Skeletal muscle satellite cell (primary cell): ENCODE results near the gene URGCP.

Source experiments
- H3K27me3 ChIP-seq: 2 replicates; pipeline ENCODE4 v1.7.0; 2013; ENCODE audit warnings: low read length; ENCODE audit not compliant: control insufficient read depth, insufficient read depth
- H3K36me3 ChIP-seq: 2 replicates; pipeline ENCODE4 v1.7.0; 2013; ENCODE audit warnings: mild to moderate bottlenecking, control low read depth, low read length; ENCODE audit not compliant: insufficient read depth
- H3K4me1 ChIP-seq: 2 replicates; pipeline ENCODE4 v1.7.0; 2013; ENCODE audit warnings: low read length; ENCODE audit not compliant: control insufficient read depth, insufficient read depth
- H3K4me2 ChIP-seq: 2 replicates; pipeline ENCODE4 v1.7.0; 2013; ENCODE audit warnings: mild to moderate bottlenecking, low read length
- H3K4me3 ChIP-seq: 2 replicates; pipeline ENCODE4 v1.7.0; 2013; ENCODE audit warnings: low read length
- H3K9ac ChIP-seq: 2 replicates; pipeline ENCODE4 v1.7.0; 2013; ENCODE audit warnings: mild to moderate bottlenecking, low read depth, low read length, moderate library complexity
- H3K9me3 ChIP-seq: replicated peaks from 2 replicates; pipeline ENCODE4 v1.7.0; 2013; ENCODE audit warnings: mild to moderate bottlenecking, control low read depth, low read length

URGCP gene

GRCh38 chr7:43869867-43870240 lies 36.5 kb downstream of the URGCP start:
- Histone ChIP-seq H3K4me1 (peaks cover 46% of the 10 kb centered on the region), H3K4me2 (peak overlapping the region; percentile 98), H3K27me3 (no peaks in the 10 kb centered on the region), H3K4me3 (peak overlapping the region; percentile 93), H3K9ac (peak overlapping the region; percentile 98), H3K36me3 (peaks cover 27% of the 10 kb centered on the region), H3K9me3 (no peaks in the 10 kb centered on the region)

- peak within 1 kb of the TSS; percentile 98 for H3K9ac ChIP-seq
These were observed 37.2 kb downstream of the URGCP start, which contains the start of gene MRPS24 for GRCh38 chr7:43869006-43869866. Gene MRPS24 (minus strand): TSS chr7:43869517. CDS start chr7:43869495, 22 bp downstream.

DNA sequence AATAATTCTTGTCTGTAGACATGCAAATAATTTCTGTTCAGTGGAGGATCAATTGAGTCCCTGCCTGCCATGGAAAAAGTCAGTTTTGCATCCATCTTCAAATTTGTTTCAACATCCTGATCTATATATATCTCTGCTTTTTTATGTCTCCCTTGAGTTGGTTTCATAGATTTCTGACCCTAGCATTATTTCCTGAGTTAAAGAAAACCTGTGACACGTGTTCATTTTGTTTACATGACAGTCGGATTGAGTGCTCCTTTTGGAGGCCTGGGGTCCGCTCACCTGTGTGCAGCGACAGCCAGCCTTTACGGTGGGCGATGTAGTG lies 37.8 kb downstream of the URGCP start:
- H3K4me2 ChIP-seq: peak overlapping the region; percentile 94
- H3K36me3 ChIP-seq: peaks cover 20% of the 10 kb centered on the region
- peaks cover 39% of the 10 kb centered on the region for H3K4me1 ChIP-seq
- no peaks in the 10 kb centered on the region for H3K27me3 ChIP-seq
- peak overlapping the region; percentile 93 for H3K4me3 ChIP-seq
- no peaks in the 10 kb centered on the region for H3K9me3 ChIP-seq
- peak overlapping the region; percentile 98 for H3K9ac ChIP-seq

More at GRCh38 chr7:43869006-43869866, 37.2 kb downstream of the URGCP start, which contains the start of gene MRPS24:
- Histone ChIP-seq H3K4me2 (peak within 1 kb of the TSS; percentile 98), H3K4me3 (peak within 1 kb of the TSS; percentile 93), H3K27me3 (no peaks in the 10 kb centered on the region), H3K4me1 (peaks cover 45% of the 10 kb centered on the region), H3K9me3 (no peaks in the 10 kb centered on the region), H3K36me3 (peaks cover 23% of the 10 kb centered on the region)

GRCh38 chr7:43868181-43868580 lies 38.2 kb downstream of the URGCP start:
- H3K9ac ChIP-seq: peak overlapping the region; percentile 98
- H3K4me2 ChIP-seq: peak overlapping the region; percentile 94
- H3K27me3 ChIP-seq: no peaks in the 10 kb centered on the region
- H3K36me3 ChIP-seq: peaks cover 20% of the 10 kb centered on the region
- H3K4me3 ChIP-seq: peak overlapping the region; percentile 93
- peaks cover 35% of the 10 kb centered on the region for H3K4me1 ChIP-seq
- no peaks in the 10 kb centered on the region for H3K9me3 ChIP-seq

DNA sequence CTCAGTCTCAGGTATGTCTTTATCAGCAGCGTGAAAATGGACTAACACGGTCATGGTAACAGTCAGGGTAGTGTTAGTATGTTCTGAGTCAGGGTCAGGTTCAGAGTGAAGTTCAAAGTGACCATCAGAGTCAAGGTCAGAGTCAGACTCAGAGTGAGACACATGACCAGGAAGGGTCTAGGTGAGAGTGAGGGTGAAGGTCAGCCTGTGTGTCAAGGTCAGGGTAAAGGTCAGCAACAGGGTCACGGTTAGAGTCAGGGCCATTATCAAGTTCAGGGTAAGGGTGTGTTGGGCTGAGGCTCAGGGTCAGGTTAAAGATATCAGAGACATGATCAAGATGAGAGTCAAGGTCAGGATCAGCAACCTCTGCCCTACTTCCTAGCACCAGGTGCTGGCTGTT lies 41.1 kb downstream of the URGCP start:
- no peaks in the 10 kb centered on the region for H3K9me3 ChIP-seq
- H3K36me3 ChIP-seq: peaks cover 20% of the 10 kb centered on the region
- H3K9ac ChIP-seq: no peak overlapping the region
- H3K27me3 ChIP-seq: peaks cover 4% of the 10 kb centered on the region
- no peak overlapping the region for H3K4me2 ChIP-seq
- peaks cover 11% of the 10 kb centered on the region for H3K4me1 ChIP-seq
- H3K4me3 ChIP-seq: no peak overlapping the region

DNA sequence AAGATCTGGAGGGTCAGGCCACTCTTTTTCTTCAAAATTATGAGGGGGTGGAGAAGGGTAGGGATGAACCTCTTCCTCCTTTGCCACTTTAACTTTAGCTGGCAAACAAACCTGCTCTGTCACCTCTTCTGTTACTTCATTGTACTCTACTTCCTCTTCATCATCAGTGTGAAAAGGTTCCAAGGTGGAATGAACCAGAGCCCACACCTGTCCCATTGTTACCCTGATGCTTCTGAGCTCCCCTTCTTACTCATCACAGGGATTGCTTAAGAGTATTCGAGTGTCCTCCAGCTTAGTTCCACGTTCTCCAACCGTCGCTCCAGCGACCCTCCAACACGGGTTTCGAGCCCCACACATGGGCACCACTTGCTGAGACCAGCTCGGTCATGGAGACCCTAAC lies 42.3 kb downstream of the URGCP start:
- peaks cover 4% of the 10 kb centered on the region for H3K27me3 ChIP-seq
- H3K9ac ChIP-seq: no peak overlapping the region
- H3K4me2 ChIP-seq: no peak overlapping the region
- no peak overlapping the region for H3K4me3 ChIP-seq
- H3K9me3 ChIP-seq: no peaks in the 10 kb centered on the region
- peaks cover 7% of the 10 kb centered on the region for H3K4me1 ChIP-seq
- H3K36me3 ChIP-seq: peaks cover 20% of the 10 kb centered on the region

GRCh38 chr7:43856996-43857395 lies 49.4 kb downstream of the URGCP start:
- H3K9ac ChIP-seq: no peak overlapping the region
- no peaks in the 10 kb centered on the region for H3K27me3 ChIP-seq
- no peaks in the 10 kb centered on the region for H3K4me1 ChIP-seq
- H3K4me2 ChIP-seq: no peak overlapping the region
- H3K36me3 ChIP-seq: no peaks in the 10 kb centered on the region
- H3K9me3 ChIP-seq: no peaks in the 10 kb centered on the region
- no peak overlapping the region for H3K4me3 ChIP-seq

GRCh38 chr7:43856316-43856715 lies 50.1 kb downstream of the URGCP start:
- Histone ChIP-seq H3K4me3 (no peak overlapping the region), H3K4me1 (no peaks in the 10 kb centered on the region), H3K9me3 (no peaks in the 10 kb centered on the region), H3K9ac (no peak overlapping the region), H3K4me2 (no peak overlapping the region), H3K27me3 (no peaks in the 10 kb centered on the region), H3K36me3 (no peaks in the 10 kb centered on the region)

- Histone ChIP-seq H3K9me3 (no peaks in the 10 kb centered on the region), H3K4me1 (no peaks in the 10 kb centered on the region), H3K4me3 (no peak overlapping the region), H3K36me3 (no peaks in the 10 kb centered on the region), H3K4me2 (no peak overlapping the region), H3K27me3 (peaks cover 10% of the 10 kb centered on the region), H3K9ac (no peak overlapping the region)
These were observed 51.2 kb downstream of the URGCP start for GRCh38 chr7:43855176-43855575.

- Histone ChIP-seq H3K4me1 (no peaks in the 10 kb centered on the region), H3K9ac (no peak overlapping the region), H3K27me3 (peaks cover 14% of the 10 kb centered on the region), H3K4me3 (no peak overlapping the region), H3K4me2 (no peak overlapping the region), H3K9me3 (no peaks in the 10 kb centered on the region), H3K36me3 (no peaks in the 10 kb centered on the region)
These were observed 54.6 kb downstream of the URGCP start for GRCh38 chr7:43851805-43852204.

DNA sequence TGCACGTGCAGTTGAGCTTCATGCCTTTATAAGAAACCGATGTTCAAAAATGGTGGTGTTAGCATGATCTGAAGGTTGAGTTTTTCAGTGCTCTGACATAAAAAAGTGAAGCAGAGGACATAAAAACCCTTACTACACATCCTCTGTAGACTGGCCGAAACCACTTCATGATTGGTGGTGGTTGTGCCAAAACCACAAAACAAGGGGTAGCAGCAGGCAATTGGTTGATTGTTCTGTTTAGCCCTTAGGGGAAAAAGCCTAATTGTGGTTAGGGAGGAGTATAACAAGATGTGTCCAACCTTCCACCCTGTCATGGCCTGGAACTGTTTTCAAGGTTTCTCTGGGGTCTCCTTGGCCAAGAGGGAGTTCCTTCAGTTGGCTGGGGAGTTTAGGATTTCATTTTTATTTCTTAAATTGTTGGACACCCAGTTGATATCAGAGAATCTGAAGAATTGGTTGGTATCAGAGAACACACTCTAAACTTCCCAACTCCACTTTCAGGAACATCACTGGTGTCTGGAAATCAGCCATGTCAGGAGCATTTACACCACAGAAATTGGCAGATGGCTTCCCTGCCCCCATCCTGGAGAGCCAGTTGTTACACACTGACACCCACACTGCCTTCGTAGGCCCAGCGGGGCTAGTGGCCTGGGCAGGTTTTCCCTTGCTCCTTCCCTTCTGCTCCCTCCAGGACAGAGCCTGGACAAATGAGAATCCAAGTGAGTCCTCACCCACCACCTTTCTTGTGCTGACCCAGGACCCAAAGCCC lies 55.9 kb downstream of the URGCP start:
- no peak overlapping the region for H3K4me3 ChIP-seq
- H3K36me3 ChIP-seq: no peaks in the 10 kb centered on the region
- no peak overlapping the region for H3K9ac ChIP-seq

More for the DNA sequence above, 55.9 kb downstream of the URGCP start:
- no peak overlapping the region for H3K4me2 ChIP-seq
- H3K9me3 ChIP-seq: no peaks in the 10 kb centered on the region
- H3K27me3 ChIP-seq: peaks cover 14% of the 10 kb centered on the region
- no peaks in the 10 kb centered on the region for H3K4me1 ChIP-seq
